K562 (cell line): ENCODE data around the gene KCP. TPM values are rescaled to one million over a fixed set of nuclear protein-coding genes. Genes with fewer than 3 reads are reported as not detected.

Source experiments
- ATF6 ChIP-seq: sonication (generic); formaldehyde crosslinking; IDR thresholded peaks from 2 replicates; pipeline ENCODE4 v1.4.0; 2020; ENCODE audit warnings: mild to moderate bottlenecking, missing genetic modification reagents
- BHLHE40 ChIP-seq: IDR thresholded peaks from 2 replicates; pipeline ENCODE4 v1.6.1; 2011; ENCODE audit warnings: low read length, improper control_type of control experiment
- BRD9 ChIP-seq: fragments of 450-650 bp; IDR thresholded peaks from 2 replicates; pipeline ENCODE4 v1.6.1; 2018; ENCODE audit warnings: low read depth; ENCODE audit not compliant: partially characterized antibody
- CBX3 ChIP-seq, 2 experiments: IDR thresholded peaks; 1 replicate in 1 of 2; 2 replicates in 1 of 2; pipeline ENCODE4 v1.6.1; 2012; ENCODE audit warnings: inconsistent platforms in 2 of 2, low read length in 2 of 2, borderline replicate concordance in 1 of 2, control low read depth in 1 of 2
- CSDE1 ChIP-seq, 2 experiments: fragments of 450-650 bp; IDR thresholded peaks; 2 replicates each; pipeline ENCODE4 v1.6.1; 2016; ENCODE audit warnings: mild to moderate bottlenecking in 1 of 2
- FOXK2 ChIP-seq, 2 experiments: fragments of 450-650 bp; IDR thresholded peaks in 1 of 2; conservative IDR thresholded peaks in 1 of 2; 2 replicates each; pipeline ENCODE4 v1.6.1; 2016; ENCODE audit warnings: low read depth in 2 of 2, mild to moderate bottlenecking in 1 of 2
- GATAD2B ChIP-seq: fragments of 450-650 bp; IDR thresholded peaks from 2 replicates; pipeline ENCODE4 v1.6.1; 2017; ENCODE audit warnings: mild to moderate bottlenecking, borderline replicate concordance
- HBP1 ChIP-seq: fragments of 450-650 bp; formaldehyde crosslinking; IDR thresholded peaks from 2 replicates; pipeline ENCODE4 v1.4.0; 2022; ENCODE audit warnings: missing genetic modification characterization
- KAT2B ChIP-seq: IDR thresholded peaks from one replicate; pipeline ENCODE4 v1.6.1; 2012; ENCODE audit warnings: low read depth, mild to moderate bottlenecking, control low read depth, inconsistent platforms, low read length, moderate library complexity
- MECOM ChIP-seq: fragments of 250-450 bp; sonication (Bioruptor Pico); IDR thresholded peaks from 2 replicates; pipeline ENCODE4 v1.8.0; 2022; ENCODE audit warnings: inconsistent platforms
- NFRKB ChIP-seq: fragments of 450-650 bp; IDR thresholded peaks from 2 replicates; pipeline ENCODE4 v1.6.1; 2016; ENCODE audit warnings: low read depth
- PML ChIP-seq: IDR thresholded peaks from 2 replicates; pipeline ENCODE4 v1.6.1; 2012; ENCODE audit warnings: low read length, inconsistent platforms
- SIX5 ChIP-seq, 2 experiments: IDR thresholded peaks; 2 replicates each; pipeline ENCODE4 v1.6.1; 2011; ENCODE audit warnings: low read length in 2 of 2, borderline replicate concordance in 1 of 2, low read depth in 1 of 2, mild to moderate bottlenecking in 1 of 2, moderate library complexity in 1 of 2; ENCODE audit not compliant: insufficient read depth in 1 of 2
- SRSF1 ChIP-seq: fragments of 200-400 bp; formaldehyde crosslinking; IDR thresholded peaks from 2 replicates; pipeline ENCODE4 v1.6.1; 2017; ENCODE audit warnings: mild to moderate bottlenecking, low read depth, low read length, moderate library complexity
- UBTF ChIP-seq, 2 experiments: IDR thresholded peaks; 2 replicates each; pipeline ENCODE4 v1.6.1; 2012; ENCODE audit warnings: improper control_type of control experiment in 2 of 2, low read depth in 2 of 2, low read length in 2 of 2, borderline replicate concordance in 1 of 2
- XRCC4 ChIP-seq: IDR thresholded peaks from one replicate; pipeline ENCODE4 v1.6.1; 2011; ENCODE audit not compliant: insufficient read depth, insufficient read length; ENCODE audit errors: extremely low read depth
- ZC3H8 ChIP-seq: fragments of 450-650 bp; IDR thresholded peaks from 2 replicates; pipeline ENCODE4 v1.6.1; 2017
- polyA plus RNA-seq, 8 experiments: library from polyadenylated mRNA; depleted of rRNA in 4 of 8; stranded (reverse) in 5 of 8; unstranded in 3 of 8; fragments of >200 nt; fragmentation: Nextera tagmentation in 2 of 8; fragmentation: Illumina TruSeq in 1 of 8; extraction: Ambion mirVana in 2 of 8; extraction: Trizol in 1 of 8; gene quantifications; 2 replicates each; pipeline versions ENCODE4 v1.2.1 to v1.2.3, GENCODE V29; 2011 to 2014; ENCODE audit warnings: inconsistent platforms in 1 of 8, missing spikeins in 1 of 8
- total RNA-seq, 7 experiments: library from RNA; depleted of rRNA in 6 of 7; stranded (reverse); fragments of >200 nt in 6 of 7; fragmentation: Illumina TruSeq in 2 of 7; extraction: Trizol in 2 of 7; gene quantifications; 2 replicates each; pipeline versions ENCODE4 v1.2.1 to v1.2.3, GENCODE V29; 2011 to 2021; ENCODE audit warnings: low replicate concordance in 1 of 7
- TF ChIP-seq, protein P1 (sequence below): fragments of 250-450 bp; sonication (Bioruptor Pico); IDR thresholded peaks from 2 replicates; pipeline ENCODE4 v1.6.1; 2021; ENCODE audit warnings: mild to moderate bottlenecking
- TF ChIP-seq, protein P2 (sequence below): fragments of 450-650 bp; IDR thresholded peaks from 2 replicates; pipeline ENCODE4 v1.7.0; 2016; ENCODE audit warnings: borderline replicate concordance

The KCP gene
- total and polyA plus RNA-seq, 9 of the 15 experiments (the other 6 are each of a cell fraction or from before 2014, with no cell fraction given) = 0.06 to 0.17 (median 0.12) TPM; not detected in 3

- TF ChIP-seq UBTF (IDR thresholded peaks at IDR 0.05; ENCODE audit: borderline replicate concordance in 1 of 2, low read depth in 2 of 2, low read length in 2 of 2) (peak; percentile 14 to 29; a peak in 2 of 4 replicates), HBP1 (CRISPR knock-in tag) (no peak), SIX5 (IDR thresholded peaks at IDR 0.05; ENCODE audit: borderline replicate concordance in 1 of 2, insufficient read depth in 1 of 2, low read depth in 1 of 2, low read length in 2 of 2) (no peak), XRCC4 (no peak), FOXK2 (conservative IDR thresholded peaks at IDR 0.05 in 1 of 2, IDR thresholded peaks at IDR 0.05 in 1 of 2; ENCODE audit: low read depth in 2 of 2) (no peak), ZC3H8 (no peak), ATF6 (CRISPR knock-in tag) (peak; percentile 91; the same call in 1 of the 2 replicates), SRSF1 (no peak), CSDE1 (IDR thresholded peaks at IDR 0.05) (no peak), KAT2B (no peak), CBX3 (IDR thresholded peaks at IDR 0.05; ENCODE audit: borderline replicate concordance in 1 of 2, low read length in 2 of 2) (peak in 1 of 2 experiments; percentile 65; a peak in 2 of 3 replicates), NFRKB (peak; percentile 33; the same call in 1 of the 2 replicates), BHLHE40 (no peak), GATAD2B (peak; percentile 90; the same call in 1 of the 2 replicates), BRD9 (peak; percentile 73), MECOM (CRISPR knock-in tag) (no peak), PML (0 out of 2 replicates have a peak, but pooled peaks have one; percentile 15)
- TF ChIP-seq, protein P1, sequence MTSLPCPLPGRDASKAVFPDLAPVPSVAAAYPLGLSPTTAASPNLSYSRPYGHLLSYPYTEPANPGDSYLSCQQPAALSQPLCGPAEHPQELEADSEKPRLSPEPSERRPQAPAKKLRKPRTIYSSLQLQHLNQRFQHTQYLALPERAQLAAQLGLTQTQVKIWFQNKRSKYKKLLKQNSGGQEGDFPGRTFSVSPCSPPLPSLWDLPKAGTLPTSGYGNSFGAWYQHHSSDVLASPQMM (CRISPR knock-in tag) = no peak
- TF ChIP-seq, protein P2, sequence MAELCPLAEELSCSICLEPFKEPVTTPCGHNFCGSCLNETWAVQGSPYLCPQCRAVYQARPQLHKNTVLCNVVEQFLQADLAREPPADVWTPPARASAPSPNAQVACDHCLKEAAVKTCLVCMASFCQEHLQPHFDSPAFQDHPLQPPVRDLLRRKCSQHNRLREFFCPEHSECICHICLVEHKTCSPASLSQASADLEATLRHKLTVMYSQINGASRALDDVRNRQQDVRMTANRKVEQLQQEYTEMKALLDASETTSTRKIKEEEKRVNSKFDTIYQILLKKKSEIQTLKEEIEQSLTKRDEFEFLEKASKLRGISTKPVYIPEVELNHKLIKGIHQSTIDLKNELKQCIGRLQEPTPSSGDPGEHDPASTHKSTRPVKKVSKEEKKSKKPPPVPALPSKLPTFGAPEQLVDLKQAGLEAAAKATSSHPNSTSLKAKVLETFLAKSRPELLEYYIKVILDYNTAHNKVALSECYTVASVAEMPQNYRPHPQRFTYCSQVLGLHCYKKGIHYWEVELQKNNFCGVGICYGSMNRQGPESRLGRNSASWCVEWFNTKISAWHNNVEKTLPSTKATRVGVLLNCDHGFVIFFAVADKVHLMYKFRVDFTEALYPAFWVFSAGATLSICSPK = no peak
Observed at GRCh38 chr7:128830231-128831177, 80.0 kb downstream of the KCP start, which contains the start of gene FLNC (continued).
